ENCODE results near the gene BBS4. TPM values are rescaled to one million over a fixed set of nuclear protein-coding genes. Genes with fewer than 3 reads are reported as not detected.
"Not testable (repeated sequence)": the region's sequence is repeated elsewhere in the genome, so short reads cannot be mapped to it uniquely, and the experiment has no call there.

The BBS4 gene
- total RNA-seq, 4 donors from 2014 or later: 13.9 to 27.9 (median 19.0) TPM

GRCh38 chr15:72665706-72666105 is 20.3 kb upstream of the BBS4 start:
- H3K4me1 ChIP-seq; H3K36me3 ChIP-seq; H3K4me3 ChIP-seq; intact Hi-C loops (cut with DNase I); H3K27ac ChIP-seq (replicated peaks in 1 of 4); H3K27me3 ChIP-seq; DNase-seq (ENCODE audit: extremely low spot score); H3K9me3 ChIP-seq: not testable (repeated sequence)
- WGBS: 90% methylated on average over 2 of the region's 11 CpGs

- H3K27ac ChIP-seq (replicated peaks in 1 of 4); intact Hi-C loops (cut with DNase I); H3K36me3 ChIP-seq; H3K4me1 ChIP-seq; H3K9me3 ChIP-seq; DNase-seq (ENCODE audit: extremely low spot score); H3K4me3 ChIP-seq: not testable (repeated sequence)
- H3K27me3 ChIP-seq: peaks cover 0 to 31% (median 5%) of the 10 kb centered on the region in 4 donors
- 97% methylated on average over 3 of the region's 6 CpGs for WGBS
Measured at GRCh38 chr15:72669803-72670202, 16.2 kb upstream of the BBS4 start.

- H3K27me3 ChIP-seq: peaks cover 0 to 41% (median 5%) of the 10 kb centered on the region in 4 donors
- H3K9me3 ChIP-seq; intact Hi-C loops (cut with DNase I); H3K27ac ChIP-seq (replicated peaks in 1 of 4); H3K36me3 ChIP-seq; H3K4me1 ChIP-seq: not testable (repeated sequence)
- DNase-seq (ENCODE audit: extremely low spot score): peak; percentile 92
- peak overlapping the region; percentile 29 to 48 (median 34) for H3K4me3 ChIP-seq
- peak; percentile 48 to 64 (median 52) for TF ChIP-seq CTCF (IDR thresholded peaks at IDR 0.05)
- WGBS: 4% methylated on average over 8 of the region's 8 CpGs
Measured at GRCh38 chr15:72670656-72671352, 15.2 kb upstream of the BBS4 start.

GRCh38 chr15:72671525-72671924 is 14.5 kb upstream of the BBS4 start:
- H3K9me3 ChIP-seq: no peaks in the 10 kb centered on the region
- H3K27me3 ChIP-seq: peaks cover 0 to 48% (median 5%) of the 10 kb centered on the region in 4 donors
- TF ChIP-seq EP300 (IDR thresholded peaks at IDR 0.05) (no peak), POLR2AphosphoS5 (IDR thresholded peaks at IDR 0.05) (no peak), CTCF (IDR thresholded peaks at IDR 0.05) (no peak), POLR2A (IDR thresholded peaks at IDR 0.05; ENCODE audit: low read depth) (no peak)
- no peak overlapping the region for H3K27ac ChIP-seq (replicated peaks in 1 of 4)
- 26% methylated on average over 3 of the region's 3 CpGs for WGBS
- H3K4me3 ChIP-seq: no peak overlapping the region
- DNase-seq (ENCODE audit: extremely low spot score): no peak
- H3K4me1 ChIP-seq: peaks cover 6 to 7% (median 6%) of the 10 kb centered on the region in 4 donors
- intact Hi-C loops (cut with DNase I): no loop called here
- H3K36me3 ChIP-seq: no peaks in the 10 kb centered on the region

- intact Hi-C loops (cut with DNase I): no loop called here
Measured at GRCh38 chr15:72676838-72677237, 9.2 kb upstream of the BBS4 start.

More at GRCh38 chr15:72676838-72677237, 9.2 kb upstream of the BBS4 start:
- TF ChIP-seq CTCF (IDR thresholded peaks at IDR 0.05) (no peak), POLR2A (IDR thresholded peaks at IDR 0.05; ENCODE audit: low read depth) (no peak), EP300 (IDR thresholded peaks at IDR 0.05) (no peak), POLR2AphosphoS5 (IDR thresholded peaks at IDR 0.05) (no peak)
- no peaks in the 10 kb centered on the region for H3K36me3 ChIP-seq
- H3K4me3 ChIP-seq: no peak overlapping the region
- no peaks in the 10 kb centered on the region for H3K4me1 ChIP-seq
- DNase-seq (ENCODE audit: extremely low spot score): no peak
- WGBS: 91% methylated on average over 4 of the region's 4 CpGs
- peaks cover 0 to 54% (median 5%) of the 10 kb centered on the region in 4 donors for H3K27me3 ChIP-seq
- H3K27ac ChIP-seq (replicated peaks in 1 of 4): no peak overlapping the region
- no peaks in the 10 kb centered on the region for H3K9me3 ChIP-seq

Data from esophagus muscularis mucosa (tissue), 4 donors.